ENCODE data around the gene ZKSCAN4. TPM values are rescaled to one million over a fixed set of nuclear protein-coding genes. Genes with fewer than 3 reads are reported as not detected.

The ZKSCAN4 gene
- total and polyA plus RNA-seq, 2 donors (not counting 1 experiment from before 2014, with no cell fraction given) = 3.0 to 12.1 TPM

- Mint-ChIP-seq H3K27ac (no peak overlapping the region), H3K4me1 (peaks cover 3% of the 10 kb centered on the region), H3K4me3 (no peak overlapping the region), H3K27me3 (peaks cover 71% of the 10 kb centered on the region), H3K9me3 (ENCODE audit: insufficient read depth) (peaks cover 13% of the 10 kb centered on the region)
- WGBS (ENCODE audit: insufficient coverage) = no CpG with 5 or more reads among the region's 1 CpG
- no peak for TF ChIP-seq CTCF (IDR thresholded peaks at IDR 0.05)
- TF ChIP-seq EZH2 (IDR thresholded peaks at IDR 0.05; ENCODE audit: borderline replicate concordance, insufficient read depth, low read depth, low read length, poor library complexity, severe bottlenecking) = no peak
- Histone ChIP-seq H3K27me3 (replicated peaks in 1 of 4; ENCODE audit: control extremely low read depth in 1 of 4, control insufficient read depth in 3 of 4, insufficient read depth in 4 of 4, low read length in 3 of 4) (peaks cover 0 to 35% (median 25%) of the 10 kb centered on the region in 4 experiments), H3K4me1 (ENCODE audit: control insufficient read depth in 2 of 2, insufficient read depth in 2 of 2, low read length in 2 of 2) (no peaks in the 10 kb centered on the region), H3K9me3 (ENCODE audit: control extremely low read depth in 1 of 3, control insufficient read depth in 2 of 3, insufficient read depth in 1 of 3, low read length in 2 of 3) (peaks cover 6 to 30% (median 17%) of the 10 kb centered on the region in 3 donors), H3K4me2 (replicated peaks; ENCODE audit: low read depth, low read length, poor library complexity, severe bottlenecking) (no peak overlapping the region), H3K27ac (ENCODE audit: low read length in 2 of 2) (no peak overlapping the region), H3K79me2 (ENCODE audit: control insufficient read depth, insufficient read depth, low read length) (no peaks in the 10 kb centered on the region), H2AFZ (ENCODE audit: insufficient read depth, low read depth, low read length, poor library complexity, severe bottlenecking) (no peak overlapping the region), H4K20me1 (ENCODE audit: control insufficient read depth, insufficient read depth, low read length, poor library complexity, severe bottlenecking) (no peaks in the 10 kb centered on the region), H3K36me3 (replicated peaks in 1 of 2; ENCODE audit: control extremely low read depth in 1 of 2, control insufficient read depth in 1 of 2, extremely low read depth in 1 of 2, insufficient read depth in 2 of 2, low read length in 1 of 2) (no peaks in the 10 kb centered on the region), H3K4me3 (ENCODE audit: control extremely low read depth in 1 of 5, extremely low read depth in 1 of 5, insufficient read depth in 1 of 5, low read depth in 2 of 5, low read length in 4 of 5) (no peak overlapping the region), H3K9ac (ENCODE audit: low read length) (no peak overlapping the region)
- DNase-seq (no peak), ATAC-seq (ENCODE audit: low read depth) (no peak)
- ChIA-PET POLR2A (no interaction called here), CTCF (no interaction called here)
- intact Hi-C loops (cut with micrococcal nuclease) = no loop called here
Observed at GRCh38 chr6:28200020-28200419, 52.0 kb downstream of the ZKSCAN4 start.

Other genes with a start within 250 kb of the ZKSCAN4 start
- gene ZNF165, start 171.7 kb downstream of the ZKSCAN4 start, total RNA-seq = 4.2 and 4.7 TPM in 2 replicates
- gene ZNF165, start 171.7 kb downstream of the ZKSCAN4 start, polyA plus RNA-seq = 3.5 and 9.2 TPM in 2 replicates
- gene ZSCAN16, start 127.7 kb downstream of the ZKSCAN4 start, total RNA-seq = 15.4 and 15.8 TPM in 2 replicates
- 3.0 and 5.4 TPM in 2 replicates for gene ZSCAN16, start 127.7 kb downstream of the ZKSCAN4 start, polyA plus RNA-seq
- 51.7 and 52.8 TPM in 2 replicates for gene ZKSCAN8, start 110.4 kb downstream of the ZKSCAN4 start, total RNA-seq
- 10.3 and 10.9 TPM in 2 replicates for gene ZKSCAN8, start 110.4 kb downstream of the ZKSCAN4 start, polyA plus RNA-seq
- 29.8 and 32.0 TPM in 2 replicates for gene ZSCAN9, start 27.0 kb downstream of the ZKSCAN4 start, total RNA-seq
- 10.3 and 14.7 TPM in 2 replicates for gene ZSCAN9, start 27.0 kb downstream of the ZKSCAN4 start, polyA plus RNA-seq
- 0.52 and 0.66 TPM in 2 replicates for gene NKAPL, start 7.0 kb upstream of the ZKSCAN4 start, total RNA-seq
- not detected in 2 replicates for gene NKAPL, start 7.0 kb upstream of the ZKSCAN4 start, polyA plus RNA-seq
- 29.3 and 31.8 TPM in 2 replicates for gene ZSCAN26, start 14.9 kb upstream of the ZKSCAN4 start, total RNA-seq
- 11.9 and 17.9 TPM in 2 replicates for gene ZSCAN26, start 14.9 kb upstream of the ZKSCAN4 start, polyA plus RNA-seq
- gene PGBD1, start 29.3 kb upstream of the ZKSCAN4 start, total RNA-seq = 1.8 and 2.4 TPM in 2 replicates
- gene PGBD1, start 29.3 kb upstream of the ZKSCAN4 start, polyA plus RNA-seq = 0.55 and 1.2 TPM in 2 replicates
- 2.9 and 4.6 TPM in 2 replicates for gene ZSCAN31, start 83.9 kb upstream of the ZKSCAN4 start, total RNA-seq
- gene ZSCAN31, start 83.9 kb upstream of the ZKSCAN4 start, polyA plus RNA-seq = 1.9 and 3.1 TPM in 2 replicates
- 11.0 and 11.9 TPM in 2 replicates for gene ZKSCAN3, start 97.7 kb upstream of the ZKSCAN4 start, total RNA-seq
- 3.6 and 4.0 TPM in 2 replicates for gene ZKSCAN3, start 97.7 kb upstream of the ZKSCAN4 start, polyA plus RNA-seq
- 14.8 and 15.6 TPM in 2 replicates for gene ZSCAN12, start 147.5 kb upstream of the ZKSCAN4 start, total RNA-seq
- gene ZSCAN12, start 147.5 kb upstream of the ZKSCAN4 start, polyA plus RNA-seq = 3.2 and 3.5 TPM in 2 replicates
- gene ZSCAN23, start 191.2 kb upstream of the ZKSCAN4 start, total RNA-seq = 0.78 and 0.79 TPM in 2 replicates
- 0.09 TPM in 1 of 2 replicates, not detected in the other for gene ZSCAN23, start 191.2 kb upstream of the ZKSCAN4 start, polyA plus RNA-seq